GM18526 (cell line): ENCODE results near the gene STK25.

Experiments
- POLR2A ChIP-seq: IDR thresholded peaks from 3 replicates; pipeline ENCODE4 v1.6.1; 2011; ENCODE audit not compliant: insufficient read length; ENCODE audit errors: extremely low read depth

Gene STK25

GRCh38 chr2:241505086-241505780, 3.2 kb downstream of the STK25 start:
- no peak for TF ChIP-seq POLR2A

GRCh38 chr2:241503776-241504392, 4.5 kb downstream of the STK25 start:
- TF ChIP-seq POLR2A, result no peak

DNA sequence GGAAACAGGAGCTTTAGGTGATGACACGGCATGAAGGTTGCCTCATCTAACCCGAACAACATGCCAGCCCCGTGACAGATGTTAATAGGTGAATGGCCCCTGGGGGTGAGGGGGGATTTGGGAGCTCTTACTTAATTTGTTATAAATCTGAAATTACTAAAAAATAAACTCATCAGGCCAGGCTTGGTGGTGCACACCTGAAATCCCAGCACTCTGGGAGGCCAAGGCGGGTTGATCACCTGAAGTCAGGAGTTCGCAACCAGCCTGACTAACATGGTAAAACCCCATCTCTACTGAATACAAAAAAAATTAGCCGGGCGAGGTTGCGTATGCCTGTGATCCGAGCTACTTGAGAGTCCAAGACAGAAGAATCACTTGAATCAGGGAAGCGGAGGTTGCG, 6.1 kb downstream of the STK25 start:
- TF ChIP-seq POLR2A, result no peak

GRCh38 chr2:241501551-241501950, 6.8 kb downstream of the STK25 start:
- no peak for TF ChIP-seq POLR2A

DNA sequence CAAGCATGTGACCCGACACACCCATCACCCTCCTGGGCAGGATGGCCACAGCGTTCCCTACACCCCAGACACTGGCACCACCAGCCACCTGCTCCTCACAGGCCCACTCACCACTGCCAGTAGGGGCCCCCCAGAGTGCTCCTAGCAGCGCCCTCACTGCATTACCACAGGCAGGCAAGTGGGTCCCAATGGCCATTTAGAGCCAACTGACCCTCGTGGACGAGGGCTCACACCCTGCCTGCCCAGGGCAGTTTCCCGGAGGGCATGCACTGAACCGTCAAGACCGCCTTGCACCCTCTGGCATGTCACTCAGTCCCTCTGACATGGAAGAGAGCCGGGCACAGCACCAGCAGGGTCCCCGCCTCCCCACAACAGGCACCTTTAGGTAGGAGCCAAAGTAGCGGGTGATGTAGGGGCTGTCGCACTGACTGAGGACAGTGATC, 7.3 kb downstream of the STK25 start:
- TF ChIP-seq POLR2A, result no peak

GRCh38 chr2:241500431-241500975, 7.9 kb downstream of the STK25 start:
- no peak for TF ChIP-seq POLR2A

DNA sequence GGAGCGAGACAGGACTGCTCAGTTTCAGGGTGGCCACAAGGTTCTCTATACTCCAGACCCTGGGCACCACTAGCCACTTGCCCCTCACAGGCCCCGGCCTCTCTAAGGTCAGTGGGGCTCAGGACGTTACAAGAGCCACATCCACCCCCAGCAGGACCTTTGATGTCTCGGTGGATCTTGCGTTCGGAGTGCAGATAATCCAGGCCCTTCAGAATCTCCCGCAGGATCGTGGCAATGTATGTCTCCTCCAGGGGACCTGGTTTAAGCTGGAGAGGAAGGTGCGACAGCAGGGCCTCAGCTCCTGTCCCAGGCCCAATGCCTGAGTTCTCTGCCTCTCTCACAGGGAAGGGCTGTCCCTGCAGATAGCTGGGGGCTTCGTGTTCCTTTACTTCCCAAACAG, 8.4 kb downstream of the STK25 start:
- TF ChIP-seq POLR2A, result no peak

DNA sequence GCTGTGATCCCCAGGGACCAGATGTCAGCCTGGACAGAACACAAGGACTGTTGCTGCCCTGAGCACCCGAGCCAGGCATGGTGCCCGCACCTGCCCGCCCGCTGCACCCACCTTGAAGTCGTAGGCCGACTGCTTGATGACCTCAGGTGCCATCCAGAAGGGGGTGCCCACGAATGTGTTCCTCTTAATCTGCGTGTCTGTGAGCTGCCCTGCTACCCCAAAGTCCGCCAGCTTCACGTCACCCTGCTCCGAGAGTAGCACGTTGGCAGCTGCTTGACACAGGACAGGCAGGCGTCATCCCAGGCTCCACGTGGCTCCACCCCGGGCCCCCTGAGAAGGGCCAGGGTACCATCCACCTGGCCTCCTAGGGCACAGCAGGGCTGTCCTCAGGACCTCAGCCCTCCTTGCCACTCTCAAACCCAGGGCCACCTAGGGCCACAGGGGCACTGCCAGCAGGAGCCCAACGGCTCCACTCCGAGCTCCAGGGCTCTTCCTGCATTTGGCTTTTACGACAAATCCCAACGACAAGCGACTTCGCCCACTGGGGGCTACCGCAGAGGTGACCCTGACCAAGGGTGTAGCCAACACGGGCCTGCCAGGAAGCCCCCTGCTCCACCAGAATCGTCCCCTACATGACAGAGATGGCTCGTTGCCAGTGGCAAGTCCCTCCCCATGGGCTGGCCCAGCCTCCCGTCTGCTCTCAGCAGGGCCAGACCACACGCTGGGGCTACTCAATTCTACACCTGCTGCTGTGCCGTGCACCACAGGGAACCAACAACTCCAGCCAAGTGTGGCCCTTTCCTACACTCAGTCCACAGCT, 9.0 kb downstream of the STK25 start:
- no peak for TF ChIP-seq POLR2A

DNA sequence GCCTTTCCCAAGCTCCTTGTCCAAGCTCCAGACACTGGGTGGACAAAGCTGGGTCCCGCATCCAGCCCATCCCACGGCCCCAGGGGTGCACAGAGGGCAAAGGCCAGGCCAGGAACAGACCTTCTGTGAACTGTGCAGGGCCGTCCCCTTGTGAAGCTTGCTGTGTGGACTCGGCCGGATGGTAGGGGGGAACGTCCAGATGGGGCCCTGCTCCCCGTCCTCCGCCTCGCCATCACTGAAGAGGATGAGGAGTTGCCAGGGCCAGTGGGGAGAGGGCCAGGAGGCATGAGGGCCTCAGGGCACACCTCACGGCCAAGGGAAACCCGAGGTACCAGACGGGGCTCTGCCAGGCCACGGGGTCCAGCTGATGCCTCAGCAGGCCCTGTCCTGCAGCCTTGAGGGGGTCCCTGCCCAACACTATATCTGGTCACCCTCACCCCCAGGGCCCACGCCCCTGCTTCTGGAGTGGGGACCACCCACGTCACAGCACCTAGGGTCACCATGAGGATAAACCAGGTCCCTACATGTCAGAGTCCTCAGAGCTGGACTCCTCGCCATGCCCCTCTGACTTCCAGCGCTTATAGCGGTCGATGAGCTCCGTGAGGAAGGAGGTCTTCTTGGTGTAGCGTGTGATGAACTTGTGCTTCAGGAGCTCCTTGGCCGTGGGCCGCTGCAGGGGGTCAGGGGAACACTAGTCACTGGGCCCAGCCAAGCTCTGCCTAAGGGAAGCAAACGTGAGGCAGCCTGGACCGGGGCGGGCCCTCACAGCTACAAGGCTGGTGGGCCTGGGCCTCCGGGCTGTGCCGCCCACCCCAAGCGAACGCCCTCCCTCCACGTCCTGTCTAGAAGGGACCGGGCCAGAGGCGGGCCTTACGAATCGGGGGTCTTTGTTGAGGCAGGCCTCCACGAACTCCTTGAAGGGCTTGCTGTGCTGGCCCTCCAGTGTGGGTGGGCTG, 10.0 kb downstream of the STK25 start:
- TF ChIP-seq POLR2A, result no peak

DNA sequence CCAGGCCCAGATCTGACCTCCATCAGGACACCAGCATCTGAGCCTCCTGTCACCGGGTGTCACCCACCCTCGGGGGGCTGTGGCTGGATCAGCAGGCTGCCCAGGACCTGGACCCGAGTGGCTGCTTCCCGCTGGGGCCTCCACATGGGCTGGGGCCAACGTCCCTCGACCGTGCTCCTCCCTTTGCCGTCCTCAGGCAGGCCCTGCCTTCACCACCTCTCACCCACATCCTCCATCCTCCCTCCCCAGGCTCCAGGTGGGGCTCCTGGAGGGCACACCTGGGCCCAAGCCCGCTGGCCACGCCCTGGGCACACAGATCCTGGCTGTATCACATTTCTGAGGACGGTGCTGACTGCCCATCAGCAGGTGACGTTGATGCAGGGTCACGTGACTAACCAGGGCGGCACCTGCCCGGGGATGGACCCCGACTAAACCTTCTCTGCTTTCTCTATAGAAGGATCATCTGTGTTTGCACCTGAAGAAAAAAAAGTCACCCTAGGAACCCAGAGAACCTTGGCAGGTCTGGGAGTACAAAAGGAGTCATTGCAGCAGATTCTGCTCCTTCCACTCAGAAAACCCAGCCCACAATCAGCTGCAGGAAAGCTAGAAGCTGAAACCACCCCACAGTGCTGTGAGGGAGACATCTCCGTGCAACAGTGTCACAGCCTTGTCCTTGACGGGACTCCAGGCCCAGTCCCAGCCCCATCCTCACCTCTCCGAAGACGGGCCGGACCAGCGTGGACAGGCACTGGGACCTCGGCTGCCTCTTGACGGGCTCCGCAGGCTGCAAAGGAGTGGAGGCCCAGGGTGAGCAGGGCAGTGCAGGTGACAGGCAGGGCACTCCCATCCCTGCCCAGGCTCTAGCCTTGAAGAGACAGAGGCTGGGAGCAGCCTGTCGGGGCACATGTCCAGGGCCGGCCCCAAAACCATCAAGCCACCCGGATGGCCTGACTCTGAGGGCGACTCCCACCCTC, 11.2 kb downstream of the STK25 start:
- TF ChIP-seq POLR2A, result no peak

DNA sequence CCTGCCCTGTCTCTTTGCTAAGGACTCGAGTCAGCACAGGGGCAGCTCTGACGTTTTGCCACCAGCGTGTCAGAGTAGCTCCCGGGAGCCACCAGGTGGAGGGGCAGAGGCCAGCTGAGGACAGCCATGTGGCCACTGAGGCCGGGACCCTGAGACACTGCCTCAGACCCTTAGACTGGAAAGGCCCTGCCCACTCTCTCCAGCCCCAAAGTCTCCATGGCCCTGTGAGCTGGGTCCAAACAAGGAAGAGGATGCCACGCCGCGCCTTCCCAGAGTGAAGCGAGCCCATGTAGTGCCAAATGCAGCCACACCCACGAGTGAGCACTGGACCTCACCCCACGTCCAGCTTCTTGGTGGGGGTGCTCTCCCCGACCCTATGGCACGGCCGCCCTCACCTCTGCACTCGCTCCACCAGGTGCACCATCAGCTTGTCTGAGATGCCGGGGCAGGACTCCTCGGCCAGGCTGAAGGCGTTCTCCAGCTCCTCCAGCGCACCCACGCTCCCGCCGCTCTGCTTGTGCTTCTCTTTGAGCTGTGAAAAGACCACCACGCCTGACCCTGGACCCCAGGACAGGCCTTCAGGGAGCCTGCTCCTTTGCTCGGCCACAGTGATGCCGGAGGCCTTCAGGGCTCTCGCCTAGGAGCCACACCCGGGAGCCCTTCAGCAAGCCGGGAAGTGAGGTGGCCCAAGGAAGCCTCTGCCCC, 12.2 kb downstream of the STK25 start:
- TF ChIP-seq POLR2A, result no peak

GRCh38 chr2:241495172-241496002, 13.0 kb downstream of the STK25 start:
- no peak for TF ChIP-seq POLR2A

DNA sequence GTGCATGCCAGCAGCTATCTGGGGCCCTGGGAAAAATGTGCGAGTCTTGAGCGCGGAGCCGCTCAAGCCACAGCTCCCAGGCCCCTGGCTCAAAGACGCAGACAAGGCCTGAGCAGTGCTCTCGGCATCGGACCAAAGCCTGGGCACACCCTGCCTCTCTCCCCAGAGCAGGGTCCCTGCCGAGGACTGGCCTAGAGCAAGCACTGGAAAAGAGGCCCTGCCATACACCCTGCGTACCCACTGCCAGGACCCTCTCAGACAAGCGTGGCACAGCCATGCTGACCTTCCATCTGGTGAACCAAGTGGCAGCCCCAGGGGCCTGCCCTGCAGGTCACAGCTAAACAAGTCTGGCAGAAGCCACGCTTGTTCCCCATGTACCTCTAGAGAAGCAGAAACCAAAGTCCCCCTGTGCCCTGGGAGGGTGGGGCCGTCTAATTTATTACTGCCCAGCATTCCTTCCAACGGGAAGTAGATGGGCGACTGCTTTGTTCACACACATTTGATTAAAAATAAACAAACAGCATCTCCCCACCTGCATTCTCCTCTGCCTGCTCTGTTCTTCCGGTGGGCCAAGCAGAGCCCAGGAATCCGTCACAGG, 14.0 kb downstream of the STK25 start:
- no peak for TF ChIP-seq POLR2A
